Liver (tissue), 9 donors: ENCODE data around the gene RASSF10. TPM values are rescaled to one million over a fixed set of nuclear protein-coding genes. Genes with fewer than 3 reads are reported as not detected.

Experiments used
- DNase-seq: peaks from one replicate; pipeline ENCODE4 v3.0.0-alpha.2; 2017; ENCODE audit warnings: low spot score
- H3K27ac ChIP-seq, 2 donors: one replicate each; pipeline ENCODE4 v1.7.0; 2013; ENCODE audit warnings: inconsistent platforms in 2 of 2, low read length in 2 of 2, control low read depth in 1 of 2, low read depth in 1 of 2, mild to moderate bottlenecking in 1 of 2
- H3K27me3 ChIP-seq, 4 donors: one replicate each; pipeline versions ENCODE4 v1.6.1 to v1.7.0; 2013; ENCODE audit warnings: low read length in 3 of 4, inconsistent platforms in 1 of 4, mild to moderate bottlenecking in 1 of 4, moderate library complexity in 1 of 4; ENCODE audit not compliant: control insufficient read depth in 4 of 4, insufficient read depth in 4 of 4
- H3K36me3 ChIP-seq, 4 donors: one replicate each; pipeline versions ENCODE4 v1.6.1 to v1.7.0; 2013; ENCODE audit warnings: low read length in 3 of 4, mild to moderate bottlenecking in 3 of 4, low read depth in 1 of 4, moderate library complexity in 1 of 4; ENCODE audit not compliant: control insufficient read depth in 4 of 4, insufficient read depth in 3 of 4
- H3K4me1 ChIP-seq, 4 donors: one replicate each; pipeline versions ENCODE4 v1.6.1 to v1.7.0; 2013; ENCODE audit warnings: low read length in 3 of 4, mild to moderate bottlenecking in 3 of 4, moderate library complexity in 1 of 4; ENCODE audit not compliant: control insufficient read depth in 4 of 4, insufficient read depth in 4 of 4
- H3K4me3 ChIP-seq, 3 donors: one replicate each; pipeline versions ENCODE4 v1.6.1 to v1.7.0; 2013; ENCODE audit warnings: low read length in 3 of 3, control low read depth in 1 of 3, low read depth in 1 of 3, mild to moderate bottlenecking in 1 of 3
- H3K9ac ChIP-seq, 2 donors: one replicate each; pipeline ENCODE4 v1.7.0; 2013; ENCODE audit warnings: low read length in 2 of 2, mild to moderate bottlenecking in 2 of 2, moderate library complexity in 2 of 2, control low read depth in 1 of 2, low read depth in 1 of 2
- H3K9me3 ChIP-seq, 4 donors: one replicate each; pipeline versions ENCODE4 v1.6.1 to v1.7.0; 2013; ENCODE audit warnings: low read length in 3 of 4; ENCODE audit not compliant: control insufficient read depth in 4 of 4
- ATF3 ChIP-seq: IDR thresholded peaks from 2 replicates; pipeline ENCODE4 v1.6.1; 2016; ENCODE audit warnings: antibody characterized with exemption
- CTCF ChIP-seq: fragments of 150-350 bp; IDR thresholded peaks from 2 replicates; pipeline ENCODE4 v1.5.1; 2017; ENCODE audit warnings: improper control_type of control experiment, low read depth, low read length; ENCODE audit not compliant: missing input control
- EGR1 ChIP-seq, 2 donors: IDR thresholded peaks; 2 replicates each; pipeline ENCODE4 v1.6.1; 2016 to 2018; ENCODE audit warnings: antibody characterized with exemption in 2 of 2, low read depth in 2 of 2
- FOXA1 ChIP-seq: IDR thresholded peaks from 2 replicates; pipeline ENCODE4 v1.6.1; 2016; ENCODE audit warnings: antibody characterized with exemption
- FOXA2 ChIP-seq: IDR thresholded peaks from 2 replicates; pipeline ENCODE4 v1.6.1; 2016; ENCODE audit warnings: antibody characterized with exemption
- GABPA ChIP-seq, 2 donors: IDR thresholded peaks in 1 of 2; conservative IDR thresholded peaks in 1 of 2; 2 replicates each; pipeline ENCODE4 v1.6.1; 2016; ENCODE audit warnings: antibody characterized with exemption in 2 of 2, mild to moderate bottlenecking in 1 of 2, moderate library complexity in 1 of 2
- HNF4A ChIP-seq, 2 donors: conservative IDR thresholded peaks; 2 replicates each; pipeline ENCODE4 v1.6.1; 2016; ENCODE audit warnings: antibody characterized with exemption in 2 of 2, mild to moderate bottlenecking in 2 of 2
- HNF4G ChIP-seq: IDR thresholded peaks from 2 replicates; pipeline ENCODE4 v1.6.1; 2016; ENCODE audit warnings: antibody characterized with exemption
- JUND ChIP-seq, 2 donors: IDR thresholded peaks; 2 replicates each; pipeline ENCODE4 v1.6.1; 2016; ENCODE audit warnings: antibody characterized with exemption in 2 of 2
- MAX ChIP-seq: IDR thresholded peaks from 2 replicates; pipeline ENCODE4 v1.6.1; 2016; ENCODE audit warnings: antibody characterized with exemption
- NR2F2 ChIP-seq: IDR thresholded peaks from 2 replicates; pipeline ENCODE4 v1.6.1; 2016; ENCODE audit warnings: antibody characterized with exemption
- RAD21 ChIP-seq, 2 donors: IDR thresholded peaks; 2 replicates each; pipeline ENCODE4 v1.6.1; 2016; ENCODE audit warnings: antibody characterized with exemption in 2 of 2, mild to moderate bottlenecking in 2 of 2
- REST ChIP-seq: IDR thresholded peaks from 2 replicates; pipeline ENCODE4 v1.6.1; 2016; ENCODE audit warnings: antibody characterized with exemption, mild to moderate bottlenecking
- RXRA ChIP-seq, 2 donors: IDR thresholded peaks; 2 replicates each; pipeline ENCODE4 v1.6.1; 2017 to 2018; ENCODE audit warnings: antibody characterized with exemption in 2 of 2, mild to moderate bottlenecking in 1 of 2
- SP1 ChIP-seq: IDR thresholded peaks from 2 replicates; pipeline ENCODE4 v1.6.1; 2018; ENCODE audit warnings: antibody characterized with exemption, mild to moderate bottlenecking
- TAF1 ChIP-seq: conservative IDR thresholded peaks from 2 replicates; pipeline ENCODE4 v1.6.1; 2016; ENCODE audit warnings: antibody characterized with exemption, mild to moderate bottlenecking
- YY1 ChIP-seq: IDR thresholded peaks from 2 replicates; pipeline ENCODE4 v1.6.1; 2016; ENCODE audit warnings: antibody characterized with exemption, mild to moderate bottlenecking
- ZBTB33 ChIP-seq: IDR thresholded peaks from 2 replicates; pipeline ENCODE4 v1.6.1; 2016; ENCODE audit warnings: antibody characterized with exemption
- WGBS: extraction: QIAGEN DNeasy Blood & Tissue Kit; methylation state at CpG from one replicate; pipeline ENCODE4 v1.1.7; 2013; 5-methylcytosine and 5-hydroxymethylcytosine counted together
- polyA plus RNA-seq, 2 donors: library from polyadenylated mRNA; stranded (reverse) in 1 of 2; unstranded in 1 of 2; fragments of 200-250 nt in 1 of 2; fragments of >200 nt in 1 of 2; fragmentation: Nextera tagmentation in 1 of 2; extraction: Ambion mirVana in 1 of 2; gene quantifications; one replicate each; pipeline versions ENCODE4 v1.2.1 to v1.2.3, GENCODE V29; 2013 to 2015
- total RNA-seq, 2 donors: library from RNA; depleted of rRNA; stranded (reverse); fragments of >200 nt; gene quantifications; one replicate each; pipeline ENCODE4 v1.2.3, GENCODE V29; 2014
- donor health status: healthy.
- donor health status: healthy.
- donor health status: healthy.
- donor health status: healthy.
- donor health status: healthy.

RASSF10 gene
- total and polyA plus RNA-seq, 4 donors: 0.03 to 1.9 (median 0.08) TPM; not detected in 1

GRCh38 chr11:12983336-12983735 lies 25.8 kb upstream of the RASSF10 start:
- Histone ChIP-seq H3K27ac (no peak overlapping the region), H3K4me3 (no peak overlapping the region), H3K36me3 (no peaks in the 10 kb centered on the region), H3K9me3 (no peaks in the 10 kb centered on the region), H3K4me1 (no peaks in the 10 kb centered on the region), H3K9ac (no peak overlapping the region), H3K27me3 (peaks cover 0 to 5% (median 2%) of the 10 kb centered on the region in 4 donors)
- 72% methylated on average over 7 of the region's 7 CpGs for WGBS
- TF ChIP-seq NR2F2 (no peak), HNF4A (conservative IDR thresholded peaks at IDR 0.05) (no peak), HNF4G (no peak), ATF3 (no peak), ZBTB33 (no peak), CTCF (no peak), JUND (IDR thresholded peaks at IDR 0.05) (no peak)
- no peak for DNase-seq

GRCh38 chr11:12986194-12986898 lies 22.8 kb upstream of the RASSF10 start:
- WGBS: 82% methylated on average over 8 of the region's 8 CpGs

More at GRCh38 chr11:12986194-12986898, 22.8 kb upstream of the RASSF10 start:
- H3K27ac ChIP-seq: no peak overlapping the region
- H3K27me3 ChIP-seq: peaks cover 0 to 2% (median 0%) of the 10 kb centered on the region in 4 donors
- H3K4me1 ChIP-seq: no peaks in the 10 kb centered on the region
- H3K9me3 ChIP-seq: no peaks in the 10 kb centered on the region
- no peak overlapping the region for H3K9ac ChIP-seq
- no peak for DNase-seq
- no peak overlapping the region for H3K4me3 ChIP-seq
- TF ChIP-seq FOXA1 (no peak), JUND (IDR thresholded peaks at IDR 0.05) (no peak), REST (no peak), NR2F2 (no peak), ZBTB33 (no peak), EGR1 (IDR thresholded peaks at IDR 0.05; ENCODE audit: low read depth in 2 of 2) (no peak), RXRA (IDR thresholded peaks at IDR 0.05) (no peak), GABPA (IDR thresholded peaks at IDR 0.05 in 1 of 2, conservative IDR thresholded peaks at IDR 0.05 in 1 of 2) (no peak), FOXA2 (no peak), HNF4G (no peak), YY1 (no peak), RAD21 (IDR thresholded peaks at IDR 0.05) (no peak), CTCF (no peak), MAX (no peak), SP1 (no peak), TAF1 (no peak)
- no peaks in the 10 kb centered on the region for H3K36me3 ChIP-seq
